ENCODE results near the gene HECTD3.
"Not testable (repeated sequence)": the region's sequence is repeated elsewhere in the genome, so short reads cannot be mapped to it uniquely, and the experiment has no call there.

The HECTD3 gene

GRCh38 chr1:44988531-44989156, 22.5 kb downstream of the HECTD3 start:
- no peak for DNase-seq (ENCODE audit: low read depth, low spot score)

DNA sequence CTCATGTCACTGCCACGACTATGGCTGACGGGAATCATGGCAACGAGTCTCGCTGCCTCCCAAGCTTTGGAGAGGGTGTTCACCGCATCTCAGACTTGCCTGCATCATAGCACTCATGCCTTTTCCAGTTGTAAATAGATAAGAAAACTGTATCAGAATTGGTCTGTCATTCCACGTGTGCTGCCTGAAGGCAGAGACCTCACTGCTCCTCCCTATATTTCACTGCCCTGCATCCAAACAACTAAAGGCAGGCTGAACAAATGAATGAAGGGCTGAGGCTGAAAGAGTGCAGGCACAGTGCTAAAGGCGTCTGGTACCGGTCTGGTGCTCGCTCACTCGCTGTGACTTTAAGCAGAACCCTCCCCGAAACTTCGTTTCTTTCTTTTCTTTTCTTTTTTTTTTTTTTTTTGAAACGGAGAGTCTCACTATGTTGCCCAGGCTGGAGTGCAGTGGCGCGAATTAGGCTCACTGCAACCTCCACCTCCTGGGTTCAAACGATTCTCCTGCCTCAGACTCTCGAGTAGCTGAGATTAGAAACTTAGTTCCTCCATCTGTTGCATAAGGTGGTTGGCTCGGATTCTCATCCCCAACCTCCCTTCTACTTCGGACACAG, 25.3 kb downstream of the HECTD3 start:
- no peak for DNase-seq (ENCODE audit: low read depth, low spot score)

- DNase-seq (ENCODE audit: low read depth, low spot score): not testable (repeated sequence)
These were observed 33.8 kb downstream of the HECTD3 start for GRCh38 chr1:44977372-44977771.

- DNase-seq (ENCODE audit: low read depth, low spot score): no peak
These were observed 34.9 kb downstream of the HECTD3 start for GRCh38 chr1:44976252-44976651.

DNA sequence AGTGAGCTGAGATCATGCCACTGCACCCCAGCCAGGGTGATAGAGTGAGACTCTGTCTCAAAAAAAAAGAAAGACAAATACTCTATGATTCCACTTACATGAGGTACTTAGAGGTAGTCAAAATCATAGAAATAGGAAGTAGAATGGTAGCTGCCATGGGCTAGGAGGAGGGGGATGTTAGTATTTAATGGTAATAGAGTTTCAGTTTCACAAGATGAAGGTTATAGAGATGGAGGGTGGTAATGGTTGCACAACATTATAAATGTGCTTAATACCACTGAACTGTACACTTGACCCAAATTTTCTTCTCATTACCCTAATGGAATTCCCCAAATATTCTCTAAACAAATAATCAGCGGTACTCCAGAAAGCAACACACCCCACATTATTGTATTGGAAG, 37.5 kb downstream of the HECTD3 start:
- DNase-seq (ENCODE audit: low read depth, low spot score): no peak

DNA sequence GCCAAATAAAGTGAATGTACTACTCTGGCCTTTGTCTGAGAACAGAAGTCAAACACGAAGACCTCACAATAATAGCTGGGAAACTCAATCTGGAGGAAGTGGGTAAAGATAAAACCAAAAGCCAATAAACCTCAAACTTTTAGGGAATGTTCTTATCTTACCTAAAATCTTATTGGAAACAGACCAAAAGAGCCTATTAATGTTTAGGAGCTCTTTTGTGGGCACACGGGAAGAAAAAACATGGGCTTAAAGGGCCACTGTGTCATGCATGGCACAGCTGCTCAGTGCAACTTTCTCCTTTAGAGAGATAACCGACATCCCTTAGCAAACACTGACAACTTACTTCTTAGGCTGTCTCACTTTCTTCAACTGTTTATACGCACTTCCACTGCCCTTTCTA, 40.8 kb downstream of the HECTD3 start:
- no peak for DNase-seq (ENCODE audit: low read depth, low spot score)

GRCh38 chr1:44964396-44964795, 46.7 kb downstream of the HECTD3 start:
- DNase-seq (ENCODE audit: low read depth, low spot score): no peak

- DNase-seq (ENCODE audit: low read depth, low spot score): no peak
These were observed 48.4 kb downstream of the HECTD3 start for GRCh38 chr1:44962729-44963128.

- not testable (repeated sequence) for DNase-seq (ENCODE audit: low read depth, low spot score)
These were observed 49.1 kb downstream of the HECTD3 start for GRCh38 chr1:44962022-44962421.

GRCh38 chr1:44957566-44957965, 53.6 kb downstream of the HECTD3 start:
- DNase-seq (ENCODE audit: low read depth, low spot score): not testable (repeated sequence)

- DNase-seq (ENCODE audit: low read depth, low spot score): not testable (repeated sequence)
These were observed 55.0 kb downstream of the HECTD3 start for GRCh38 chr1:44956077-44956476.
